ENCODE data around the gene LTN1.

DNA sequence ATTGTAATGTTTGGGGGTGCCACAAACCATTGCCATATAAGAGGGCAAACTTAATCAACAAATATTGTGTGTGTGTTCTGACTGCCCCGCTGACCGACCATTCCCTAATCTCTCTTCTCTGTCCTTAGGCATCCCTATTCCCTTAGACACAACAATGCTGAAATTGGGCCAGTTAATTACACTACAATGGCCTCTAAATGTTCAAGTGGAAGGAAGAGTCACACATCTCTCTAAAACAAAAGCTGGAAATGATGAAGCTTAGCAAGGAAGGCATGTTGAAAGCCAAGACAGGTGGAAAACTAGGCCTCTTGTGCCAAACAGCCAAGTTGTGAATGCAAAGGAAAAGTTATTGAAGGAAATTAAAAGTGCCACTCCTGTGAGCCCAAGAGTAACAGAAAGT, 30.2 kb downstream of the LTN1 start:
- no peak for TF ChIP-seq POLR2AphosphoS5 (IDR thresholded peaks at IDR 0.05; ENCODE audit: low read depth, low read length)
- TF ChIP-seq REST (IDR thresholded peaks at IDR 0.05; ENCODE audit: insufficient read depth in 1 of 2, low read depth in 2 of 2, low read length in 2 of 2) = no peak

Data from PFSK-1 (cell line).